Left renal pelvis (tissue), 4 donors: ENCODE data around the gene CP. TPM values are rescaled to one million over a fixed set of nuclear protein-coding genes. Genes with fewer than 3 reads are reported as not detected.

Experiments used
- DNase-seq, 4 donors: peaks; one replicate each; pipeline ENCODE4 v3.0.0-alpha.2; 2013; ENCODE audit warnings: low read depth in 4 of 4, low spot score in 3 of 4
- polyA plus RNA-seq, 4 donors: library from polyadenylated mRNA; unstranded; fragments of 120-200 nt; gene quantifications; one replicate each; pipeline ENCODE4 v1.2.1, GENCODE V29; 2013; ENCODE audit not compliant: insufficient read length in 4 of 4

The CP gene
- polyA plus RNA-seq, 4 donors = 0.81 to 1.6 (median 0.91) TPM

GRCh38 chr3:149129326-149130205 lies 92.1 kb downstream of the CP start, which contains the start of gene HPS3:
Gene HPS3, plus strand, starts transcription at chr3:149129638. Its CDS starts 86 bp downstream, at chr3:149129724.
- DNase-seq = peak; percentile 82 to 85 (median 84)

DNA sequence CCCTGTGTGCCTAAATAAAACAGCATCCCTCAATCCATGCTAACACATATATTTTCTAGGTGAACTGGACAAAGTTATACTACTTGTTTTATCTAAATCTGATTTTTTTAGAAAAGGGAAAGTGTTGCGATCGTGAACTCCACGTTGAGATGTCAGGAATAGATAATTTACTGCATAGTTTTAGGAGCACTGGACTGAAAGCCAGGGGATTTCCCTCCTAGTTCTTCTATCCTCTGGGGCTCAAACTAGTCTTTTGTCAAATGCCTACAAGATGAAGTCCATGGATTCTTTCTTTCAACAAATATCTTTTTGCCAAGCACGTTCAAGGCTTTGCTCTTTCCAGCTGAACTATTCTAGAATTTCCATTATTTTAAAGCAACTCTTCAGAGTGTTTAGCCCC lies 92.8 kb downstream of the CP start:
- peak in 1 of 4 donors; percentile 12 for DNase-seq

GRCh38 chr3:149122721-149123578 lies 98.7 kb downstream of the CP start:
- DNase-seq = no peak

Other genes with a start within 250 kb of the CP start
- gene GYG1, start 230.3 kb downstream of the CP start, polyA plus RNA-seq = 10 to 100 TPM; 26.1 to 45.4 (median 35.4) TPM
- 10 to 100 TPM; 41.1 to 57.8 (median 43.0) TPM for gene HLTF, start 135.3 kb downstream of the CP start, polyA plus RNA-seq
- 10 to 100 TPM; 21.1 to 37.8 (median 34.2) TPM for gene HPS3, start 92.2 kb downstream of the CP start, polyA plus RNA-seq
- gene TM4SF18, start 111.8 kb upstream of the CP start, polyA plus RNA-seq = 10 to 100 TPM; 14.2 to 37.3 (median 25.0) TPM
- 10 to 100 TPM; 56.5 to 84.8 (median 66.2) TPM for gene TM4SF1, start 155.8 kb upstream of the CP start, polyA plus RNA-seq